ENCODE results near the gene ZCCHC4. TPM values are rescaled to one million over a fixed set of nuclear protein-coding genes. Genes with fewer than 3 reads are reported as not detected.
"Not testable (repeated sequence)": the region's sequence is repeated elsewhere in the genome, so short reads cannot be mapped to it uniquely, and the experiment has no call there.

ZCCHC4 gene
- total RNA-seq, 1 donor from 2014 or later, result 14.2 TPM

GRCh38 chr4:25321703-25322102, 9.1 kb downstream of the ZCCHC4 start:
- DNase-seq (ENCODE audit: low spot score), result no peak

GRCh38 chr4:25328463-25328862, 15.9 kb downstream of the ZCCHC4 start:
- DNase-seq (ENCODE audit: low spot score), result not testable (repeated sequence)

DNA sequence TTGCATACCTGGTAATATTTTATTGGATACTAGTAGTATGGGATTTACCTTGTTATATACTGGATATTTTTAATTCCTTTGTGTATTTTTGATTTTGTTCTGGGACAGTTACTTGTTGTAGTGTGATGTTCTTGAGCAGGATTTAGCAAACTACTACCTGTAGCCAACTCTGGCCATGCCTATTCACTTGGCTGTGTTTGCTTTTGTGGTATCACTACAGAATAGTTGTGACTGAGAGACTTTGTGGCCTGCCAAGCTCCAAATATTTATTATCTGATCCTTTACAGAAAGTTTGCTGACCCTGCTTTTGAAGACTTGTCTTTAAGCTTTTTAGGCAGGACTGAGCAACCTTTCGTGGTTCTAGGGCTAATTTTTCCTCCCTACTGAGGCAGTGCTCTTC, 17.8 kb downstream of the ZCCHC4 start:
- no peak for DNase-seq (ENCODE audit: low spot score)

DNA sequence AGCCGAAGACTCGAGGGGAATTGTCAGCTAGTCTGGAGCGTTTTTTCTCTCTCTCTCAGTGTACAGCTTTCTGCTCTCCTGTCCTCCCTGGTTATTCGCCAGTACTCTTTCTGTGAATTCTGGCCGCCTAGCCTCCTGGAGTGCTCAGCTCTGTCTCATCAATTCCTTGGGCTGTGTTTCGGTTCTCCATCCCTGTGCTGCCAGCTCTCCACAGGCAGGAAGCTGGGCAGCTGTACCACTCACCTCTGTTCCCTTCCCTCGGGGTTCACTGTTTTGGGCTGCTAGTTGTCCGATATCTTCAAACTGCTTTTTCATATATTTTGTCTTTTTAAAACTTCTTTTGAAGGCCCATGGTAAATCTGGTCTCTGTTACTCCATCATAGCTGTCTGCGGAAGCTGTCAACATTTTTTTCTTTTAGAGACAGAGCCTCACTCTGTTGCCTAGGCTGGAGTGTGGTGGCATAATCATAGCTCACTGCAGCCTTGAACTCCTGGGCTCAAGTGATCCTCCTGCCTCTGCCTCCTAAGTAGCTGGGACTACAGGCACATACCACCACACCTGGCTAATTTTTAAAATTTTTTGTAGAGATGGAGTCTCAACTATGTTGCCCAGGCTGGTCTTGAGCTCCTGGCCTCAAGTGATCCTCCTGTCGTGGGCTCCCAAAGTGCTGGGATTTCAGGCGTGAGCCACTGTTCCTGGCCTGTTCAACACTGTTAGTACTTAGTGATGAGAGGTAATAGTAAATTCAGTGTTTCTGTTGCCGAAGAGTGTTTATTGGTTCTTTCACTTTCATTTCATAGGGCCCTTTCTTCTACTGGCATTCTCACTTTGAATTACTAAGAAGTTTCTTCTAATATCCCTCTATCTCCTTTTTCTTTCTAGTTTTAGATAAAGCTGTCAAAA, 18.6 kb downstream of the ZCCHC4 start:
- DNase-seq (ENCODE audit: low spot score), result no peak

- DNase-seq (ENCODE audit: low spot score), result no peak
Measured at GRCh38 chr4:25343671-25344070, 31.1 kb downstream of the ZCCHC4 start.

DNA sequence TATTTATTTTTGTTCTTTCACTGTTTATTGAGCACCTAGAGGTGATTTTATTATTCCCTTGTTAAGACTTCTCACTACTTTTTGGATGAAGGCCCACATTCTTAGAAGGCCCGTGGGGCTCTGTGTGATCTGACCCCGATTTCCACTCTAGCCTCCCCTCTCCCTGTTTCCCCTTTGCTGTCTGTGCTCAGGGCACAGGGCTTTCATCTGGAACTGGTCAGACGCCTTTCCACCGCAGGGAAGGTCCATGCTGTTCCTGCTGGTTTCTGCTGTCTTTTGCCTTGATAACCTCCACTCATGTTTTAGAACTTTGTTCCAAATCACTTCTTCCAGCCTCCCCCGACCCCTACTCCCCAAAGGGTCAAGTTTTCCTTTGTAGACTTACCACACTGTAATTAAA, 33.2 kb downstream of the ZCCHC4 start:
- no peak for DNase-seq (ENCODE audit: low spot score)

DNA sequence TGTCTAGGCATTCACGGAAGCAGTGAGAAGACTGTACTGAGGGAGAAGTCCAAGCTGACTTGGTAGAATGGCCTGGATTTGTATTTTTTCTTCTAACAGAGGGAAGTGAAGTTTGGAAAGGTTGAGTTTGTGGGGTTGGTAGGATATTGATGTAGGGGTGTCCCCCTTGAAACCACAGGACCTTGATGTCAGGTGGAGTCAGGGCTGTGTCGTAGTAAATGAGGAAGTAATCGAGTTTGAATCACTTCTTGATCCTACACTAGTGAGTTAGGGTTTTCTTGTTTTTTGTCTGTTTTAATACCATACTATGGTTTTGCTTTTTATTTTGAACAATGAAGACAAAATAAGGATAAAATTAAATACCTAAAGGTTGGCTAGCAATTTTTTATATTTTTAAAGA, 34.3 kb downstream of the ZCCHC4 start:
- no peak for DNase-seq (ENCODE audit: low spot score)

DNA sequence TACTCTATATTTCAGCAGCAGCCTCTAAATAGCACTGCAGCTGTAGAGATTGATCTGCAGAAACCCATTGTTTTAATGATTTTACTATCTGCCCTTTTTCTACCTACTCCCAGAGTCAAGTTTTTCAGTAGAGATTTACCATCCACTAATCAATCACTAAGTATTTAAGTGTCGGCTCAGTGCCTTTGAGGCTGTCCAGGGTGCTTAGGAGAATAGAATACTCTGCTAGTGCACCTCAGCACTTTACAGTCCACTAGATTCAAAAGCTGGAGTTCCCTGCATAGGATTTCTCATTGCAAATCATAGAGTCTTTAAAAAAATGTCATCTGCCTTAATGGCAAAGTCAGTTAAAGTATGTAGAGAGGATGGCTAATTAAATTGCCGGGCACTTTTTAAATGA, 34.9 kb downstream of the ZCCHC4 start:
- no peak for DNase-seq (ENCODE audit: low spot score)

GRCh38 chr4:25347971-25348370, 35.4 kb downstream of the ZCCHC4 start:
- no peak for DNase-seq (ENCODE audit: low spot score)

DNA sequence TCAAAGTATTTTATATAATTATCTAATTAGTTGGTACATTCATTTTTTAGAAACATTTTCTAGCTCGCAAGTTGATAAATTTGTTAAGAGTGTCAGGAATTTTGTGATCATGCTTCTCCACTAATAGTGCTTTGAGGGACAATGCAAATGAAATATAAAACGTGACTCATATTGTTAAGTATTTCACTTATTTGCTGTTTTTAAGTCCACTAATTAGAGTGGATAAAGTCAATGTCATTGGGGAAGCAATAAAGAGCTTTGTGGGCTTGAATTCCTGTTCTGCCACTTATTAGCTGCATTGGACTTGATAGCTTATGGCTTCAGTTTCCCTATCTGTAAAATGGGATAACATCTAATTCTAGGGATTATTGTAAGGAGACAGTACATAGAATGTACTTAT, 38.0 kb downstream of the ZCCHC4 start:
- no peak for DNase-seq (ENCODE audit: low spot score)

- DNase-seq (ENCODE audit: low spot score), result no peak
Measured at GRCh38 chr4:25351777-25352416, 39.3 kb downstream of the ZCCHC4 start.

DNA sequence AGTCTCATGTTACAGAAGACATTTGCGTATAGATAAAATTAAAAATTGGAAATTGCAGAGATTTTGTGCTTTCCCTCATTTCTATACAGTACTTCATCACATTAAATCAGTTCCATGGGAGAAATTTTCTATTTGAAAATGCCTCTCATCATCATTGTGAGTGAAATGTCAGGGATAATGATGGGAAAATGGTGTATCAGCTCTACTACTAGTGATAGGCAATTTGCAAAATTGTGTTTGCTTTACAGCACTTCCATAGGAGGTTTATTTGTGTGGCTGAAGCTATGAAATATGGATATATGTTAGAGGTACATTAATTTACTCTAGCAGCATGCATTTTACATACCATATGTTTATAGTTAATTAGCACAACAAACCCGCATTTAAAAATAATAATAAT, 43.5 kb downstream of the ZCCHC4 start:
- no peak for DNase-seq (ENCODE audit: low spot score)

DNA sequence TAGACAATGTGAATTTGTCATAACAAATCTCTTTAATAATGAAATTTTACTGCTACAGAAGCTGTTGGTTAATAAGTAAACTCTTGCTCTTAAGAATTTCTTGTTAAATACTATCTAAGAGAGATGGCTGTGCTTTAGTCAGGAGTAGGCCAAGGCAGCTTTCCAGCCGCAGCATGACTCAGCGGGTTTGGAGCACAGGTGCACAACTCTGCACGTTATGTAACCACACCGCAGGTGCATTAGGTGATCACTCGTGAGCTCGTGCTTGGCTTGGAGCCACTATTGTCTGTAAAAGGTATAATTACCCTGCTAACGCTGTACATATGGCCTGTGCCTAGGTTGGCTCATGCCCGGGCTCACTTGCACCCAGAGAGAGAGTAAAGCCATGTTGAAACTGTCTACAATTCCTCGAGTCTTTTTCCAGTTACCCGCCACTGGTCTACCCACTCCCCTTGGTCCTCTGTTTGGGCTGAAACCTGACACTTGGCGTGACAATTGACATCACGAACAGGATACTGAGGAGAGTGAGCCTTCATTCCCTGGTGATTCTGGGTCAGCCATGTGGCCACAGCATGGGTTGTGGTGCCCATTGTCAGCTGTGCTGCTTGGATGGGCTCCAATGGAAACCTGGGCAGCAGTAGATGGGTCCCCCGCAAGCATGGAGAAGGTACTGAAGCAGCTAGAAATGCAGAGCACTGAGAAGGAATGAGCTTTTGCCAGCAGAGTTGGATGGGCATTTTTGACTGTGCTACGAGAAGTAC, 46.1 kb downstream of the ZCCHC4 start:
- no peak for DNase-seq (ENCODE audit: low spot score)

- DNase-seq (ENCODE audit: low spot score), result no peak
Measured at GRCh38 chr4:25361253-25361652, 48.7 kb downstream of the ZCCHC4 start.

GRCh38 chr4:25367004-25367621, 54.5 kb downstream of the ZCCHC4 start:
- DNase-seq (ENCODE audit: low spot score), result no peak

- DNase-seq (ENCODE audit: low spot score), result no peak
Measured at GRCh38 chr4:25367877-25368276, 55.3 kb downstream of the ZCCHC4 start.

GRCh38 chr4:25368315-25368714, 55.7 kb downstream of the ZCCHC4 start:
- no peak for DNase-seq (ENCODE audit: low spot score)

DNA sequence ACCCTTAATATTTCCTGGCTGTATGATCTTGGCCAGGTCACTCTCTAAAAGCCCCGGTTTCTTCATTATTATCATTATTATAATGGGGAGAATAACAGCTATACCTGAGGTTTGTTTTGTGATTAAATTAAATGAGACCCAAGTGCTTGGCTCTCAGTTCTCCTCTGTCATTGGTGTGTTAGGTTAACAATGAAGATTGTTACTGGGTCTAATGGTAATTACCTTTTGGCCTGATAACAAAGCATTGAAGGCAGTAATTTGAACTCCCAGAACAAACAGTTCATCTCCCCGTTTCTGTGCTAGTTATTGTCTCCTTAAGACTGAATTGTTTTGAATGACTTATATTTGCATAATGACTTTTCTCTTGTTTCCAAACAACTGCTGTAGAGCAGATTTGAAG, 57.7 kb downstream of the ZCCHC4 start:
- DNase-seq (ENCODE audit: low spot score), result no peak

GRCh38 chr4:25372549-25372948, 60.0 kb downstream of the ZCCHC4 start:
- not testable (repeated sequence) for DNase-seq (ENCODE audit: low spot score)

DNA sequence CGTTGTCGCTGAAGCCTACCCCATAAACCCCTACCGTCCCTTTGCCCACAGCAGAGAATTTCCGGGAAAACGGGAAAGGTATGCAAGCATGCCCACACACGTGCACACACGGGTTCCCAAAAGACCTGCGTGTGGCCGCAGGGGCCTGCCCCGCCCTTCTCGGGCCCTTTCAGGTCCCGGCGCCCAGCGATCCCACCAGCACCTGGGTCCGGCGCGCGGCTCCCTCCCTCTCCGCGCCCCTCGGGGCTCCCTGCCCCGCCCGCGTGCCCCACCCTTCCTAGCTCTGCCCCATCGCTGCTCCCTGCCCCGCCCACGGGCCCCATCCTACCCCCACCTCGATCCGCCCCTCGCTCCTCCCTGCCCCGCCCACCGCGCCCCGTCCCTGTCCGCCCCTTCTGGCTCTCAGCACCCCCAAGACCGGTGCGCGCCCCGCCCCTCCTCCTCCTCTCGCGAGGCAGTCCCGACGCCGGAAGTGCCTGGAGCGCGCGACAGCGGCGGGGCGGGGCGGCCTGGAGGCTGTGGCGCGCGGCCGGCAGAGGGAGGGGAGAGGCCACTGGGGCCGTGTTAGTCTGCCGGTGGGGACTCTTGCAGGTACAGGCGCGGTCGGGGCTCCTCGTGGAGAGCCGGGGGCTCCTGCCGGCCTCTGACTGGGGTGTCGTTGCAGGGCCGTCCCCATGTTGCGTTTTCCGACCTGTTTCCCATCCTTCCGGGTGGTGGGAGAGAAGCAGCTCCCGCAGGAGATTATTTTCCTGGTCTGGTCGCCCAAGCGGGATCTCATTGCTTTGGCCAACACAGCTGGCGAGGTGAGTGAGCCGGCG, 64.4 kb downstream of the ZCCHC4 start, which contains the start of gene ANAPC4:
TSS of gene ANAPC4 (plus strand) at position 510 of the 818 bp plus-strand sequence. CDS start at position 675, 165 bp downstream.
- peak; percentile 97 for DNase-seq (ENCODE audit: low spot score)

Data from ureter (tissue), 1 donor.